Germinal center (tissue), 1 donor: ENCODE results near the gene CCZ1.
"Not testable (repeated sequence)": the region's sequence is repeated elsewhere in the genome, so short reads cannot be mapped to it uniquely, and the experiment has no call there.

Source experiments
- DNase-seq: peaks from one replicate; pipeline ENCODE4 v3.0.0; 2012; ENCODE audit warnings: mixed read lengths, low spot score

The CCZ1 gene

GRCh38 chr7:5908835-5909234 lies 10.3 kb downstream of the CCZ1 start:
- not testable (repeated sequence) for DNase-seq

- not testable (repeated sequence) for DNase-seq
Measured at GRCh38 chr7:5916529-5916928, 18.0 kb downstream of the CCZ1 start.

- DNase-seq, result not testable (repeated sequence)
Measured at GRCh38 chr7:5924180-5924579, 25.6 kb downstream of the CCZ1 start.

- DNase-seq, result not testable (repeated sequence)
Measured at GRCh38 chr7:5924630-5925029, 26.1 kb downstream of the CCZ1 start.

- DNase-seq, result not testable (repeated sequence)
Measured at GRCh38 chr7:5926263-5926870, 27.8 kb downstream of the CCZ1 start.

- DNase-seq, result not testable (repeated sequence)
Measured at GRCh38 chr7:5930290-5930689, 31.8 kb downstream of the CCZ1 start.

- not testable (repeated sequence) for DNase-seq
Measured at GRCh38 chr7:5931250-5931649, 32.7 kb downstream of the CCZ1 start.

GRCh38 chr7:5931905-5932644 lies 33.5 kb downstream of the CCZ1 start:
- not testable (repeated sequence) for DNase-seq

GRCh38 chr7:5934945-5935450 lies 36.5 kb downstream of the CCZ1 start:
- not testable (repeated sequence) for DNase-seq

GRCh38 chr7:5963205-5963604 lies 64.7 kb downstream of the CCZ1 start:
- not testable (repeated sequence) for DNase-seq

GRCh38 chr7:5963810-5964209 lies 65.3 kb downstream of the CCZ1 start:
- DNase-seq, result not testable (repeated sequence)

GRCh38 chr7:5970347-5970911 lies 71.9 kb downstream of the CCZ1 start, which contains the start of gene RSPH10B:
Gene RSPH10B (minus strand): TSS chr7:5970689. CDS start chr7:5967116, 3,573 bp downstream.
- DNase-seq, result not testable (repeated sequence)

- DNase-seq, result not testable (repeated sequence)
Measured at GRCh38 chr7:5973580-5973979, 75.0 kb downstream of the CCZ1 start.
